Measurements from ENCODE around the gene CNOT11.

- TF ChIP-seq CTCF (conservative IDR thresholded peaks at IDR 0.05; ENCODE audit: low read depth, low read length) (no peak), EZH2 (IDR thresholded peaks at IDR 0.05; ENCODE audit: borderline replicate concordance, low read depth, low read length, poor library complexity, severe bottlenecking) (no peak)
Measured at GRCh38 chr2:101300164-101300563, 47.5 kb downstream of the CNOT11 start.

Data from A673 (cell line).